Lower leg skin (tissue), 3 donors: ENCODE results near the gene DMRTA1.

Experiments
- POLR2A ChIP-seq, 2 donors: fragments of 450-650 bp; IDR thresholded peaks; one replicate each; pipeline ENCODE4 v1.6.1; 2016 to 2017; ENCODE audit warnings: antibody characterized with exemption in 2 of 2, mild to moderate bottlenecking in 1 of 2, moderate library complexity in 1 of 2
- TF ChIP-seq, protein P1 (sequence below), 3 donors: fragments of 450-650 bp; IDR thresholded peaks; one replicate each; pipeline ENCODE4 v1.5.1; 2016; ENCODE audit warnings: antibody characterized with exemption in 3 of 3, mild to moderate bottlenecking in 3 of 3, moderate library complexity in 2 of 3

DNA sequence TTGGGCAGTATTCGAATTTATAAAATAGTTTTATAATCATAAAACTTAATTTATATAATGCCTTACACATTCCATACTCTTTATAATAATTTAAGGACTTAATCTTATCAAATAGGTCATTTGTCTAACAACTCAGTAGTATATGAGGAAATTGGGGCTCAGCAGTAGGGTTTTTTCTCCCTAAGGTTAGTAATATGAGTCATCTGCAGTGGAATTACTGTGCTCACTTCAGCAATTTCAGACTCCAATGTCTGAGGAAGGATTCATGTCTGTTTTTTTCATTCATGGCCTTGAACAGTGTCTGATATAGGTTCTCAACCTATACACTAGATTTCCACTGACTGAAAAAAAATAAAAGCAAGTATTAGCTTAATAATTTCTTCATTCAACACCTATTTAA, 7.4 kb downstream of the DMRTA1 start:
- TF ChIP-seq, protein P1, sequence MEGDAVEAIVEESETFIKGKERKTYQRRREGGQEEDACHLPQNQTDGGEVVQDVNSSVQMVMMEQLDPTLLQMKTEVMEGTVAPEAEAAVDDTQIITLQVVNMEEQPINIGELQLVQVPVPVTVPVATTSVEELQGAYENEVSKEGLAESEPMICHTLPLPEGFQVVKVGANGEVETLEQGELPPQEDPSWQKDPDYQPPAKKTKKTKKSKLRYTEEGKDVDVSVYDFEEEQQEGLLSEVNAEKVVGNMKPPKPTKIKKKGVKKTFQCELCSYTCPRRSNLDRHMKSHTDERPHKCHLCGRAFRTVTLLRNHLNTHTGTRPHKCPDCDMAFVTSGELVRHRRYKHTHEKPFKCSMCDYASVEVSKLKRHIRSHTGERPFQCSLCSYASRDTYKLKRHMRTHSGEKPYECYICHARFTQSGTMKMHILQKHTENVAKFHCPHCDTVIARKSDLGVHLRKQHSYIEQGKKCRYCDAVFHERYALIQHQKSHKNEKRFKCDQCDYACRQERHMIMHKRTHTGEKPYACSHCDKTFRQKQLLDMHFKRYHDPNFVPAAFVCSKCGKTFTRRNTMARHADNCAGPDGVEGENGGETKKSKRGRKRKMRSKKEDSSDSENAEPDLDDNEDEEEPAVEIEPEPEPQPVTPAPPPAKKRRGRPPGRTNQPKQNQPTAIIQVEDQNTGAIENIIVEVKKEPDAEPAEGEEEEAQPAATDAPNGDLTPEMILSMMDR (IDR thresholded peaks at IDR 0.05), result no peak
- TF ChIP-seq POLR2A (IDR thresholded peaks at IDR 0.05), result no peak
